GM23338 (cell line): ENCODE results near the gene FGA. TPM values are rescaled to one million over a fixed set of nuclear protein-coding genes. Genes with fewer than 3 reads are reported as not detected.

ENCODE experiments used
- ATAC-seq: fragments of 200-7000 bp; cut with Tn5 transposase; 3 replicates; pipeline ENCODE4 v1.9.1; 2020
- DNase-seq: peaks from one replicate; pipeline ENCODE4 v3.0.0-alpha.2; 2015; ENCODE audit warnings: low spot score
- H2AFZ ChIP-seq: fragments of 200-600 bp; sonication (generic); 2 replicates; pipeline ENCODE4 v1.8.0; 2016; ENCODE audit warnings: antibody characterized with exemption, mild to moderate bottlenecking, moderate library complexity
- H3F3A ChIP-seq: fragments of 200-600 bp; sonication (generic); replicated peaks from 2 replicates; pipeline ENCODE4 v1.8.0; 2017; ENCODE audit warnings: antibody characterized with exemption, mixed run types, low read depth
- H3K27ac ChIP-seq: fragments of 200-600 bp; sonication (generic); 2 replicates; pipeline ENCODE4 v1.6.1; 2016; ENCODE audit warnings: low read depth
- H3K27me3 ChIP-seq: fragments of 200-600 bp; sonication (generic); 2 replicates; pipeline ENCODE4 v1.8.0; 2016; ENCODE audit warnings: mild to moderate bottlenecking, mixed run types, moderate library complexity; ENCODE audit not compliant: insufficient read depth
- H3K36me3 ChIP-seq: fragments of 200-600 bp; sonication (generic); 2 replicates; pipeline ENCODE4 v1.8.0; 2016; ENCODE audit warnings: mild to moderate bottlenecking; ENCODE audit not compliant: insufficient read depth
- H3K4me1 ChIP-seq: fragments of 200-600 bp; sonication (generic); 2 replicates; pipeline ENCODE4 v1.8.0; 2016; ENCODE audit warnings: mild to moderate bottlenecking, moderate library complexity; ENCODE audit not compliant: insufficient read depth
- H3K4me2 ChIP-seq: fragments of 200-600 bp; sonication (generic); 2 replicates; pipeline ENCODE4 v1.7.1; 2017; ENCODE audit warnings: mixed run types
- H3K4me3 ChIP-seq: fragments of 200-600 bp; sonication (generic); 2 replicates; pipeline ENCODE4 v1.6.1; 2016; ENCODE audit warnings: mixed run types
- H3K79me2 ChIP-seq: fragments of 200-600 bp; sonication (generic); replicated peaks from 2 replicates; pipeline ENCODE4 v1.8.0; 2017; ENCODE audit warnings: mild to moderate bottlenecking; ENCODE audit not compliant: insufficient read depth
- H3K9me2 ChIP-seq: fragments of 200-600 bp; sonication (generic); 2 replicates; pipeline ENCODE4 v1.8.0; 2017; ENCODE audit not compliant: insufficient read depth
- H4K20me1 ChIP-seq: fragments of 200-600 bp; sonication (generic); replicated peaks from 2 replicates; pipeline ENCODE4 v1.8.0; 2017; ENCODE audit warnings: mild to moderate bottlenecking; ENCODE audit not compliant: insufficient read depth
- H3K27ac Mint-ChIP-seq: 2 replicates; pipeline ENCODE4 v1.8.0; 2020; ENCODE audit warnings: inconsistent platforms, mild to moderate bottlenecking, moderate library complexity, mixed read lengths
- H3K27me3 Mint-ChIP-seq: 3 replicates; pipeline ENCODE4 v1.8.0; 2022; ENCODE audit warnings: low read depth, mild to moderate bottlenecking, moderate library complexity, mixed read lengths, inconsistent platforms; ENCODE audit not compliant: insufficient read depth, poor library complexity
- H3K36me3 Mint-ChIP-seq: 3 replicates; pipeline ENCODE4 v1.8.0; 2021; ENCODE audit warnings: low read depth, mild to moderate bottlenecking, inconsistent platforms, moderate library complexity, mixed read lengths
- H3K4me1 Mint-ChIP-seq: 3 replicates; pipeline ENCODE4 v1.8.0; 2020; ENCODE audit warnings: mild to moderate bottlenecking, inconsistent platforms, mixed read lengths
- H3K4me3 Mint-ChIP-seq: 3 replicates; pipeline ENCODE4 v1.8.0; 2021; ENCODE audit warnings: moderate library complexity, mild to moderate bottlenecking, inconsistent platforms, mixed read lengths
- H3K9me3 Mint-ChIP-seq: 3 replicates; pipeline ENCODE4 v1.8.0; 2020; ENCODE audit warnings: moderate library complexity, mild to moderate bottlenecking, inconsistent platforms, mixed read lengths
- CREB1 ChIP-seq: fragments of 250-450 bp; sonication (Bioruptor Pico); IDR thresholded peaks from 2 replicates; pipeline ENCODE4 v1.5.0; 2020; ENCODE audit warnings: low read depth, mild to moderate bottlenecking, moderate library complexity
- EZH2 ChIP-seq: fragments of 200-600 bp; sonication (generic); IDR thresholded peaks from one replicate; pipeline ENCODE4 v1.8.0; 2017; ENCODE audit warnings: antibody characterized with exemption, mild to moderate bottlenecking, low read depth; ENCODE audit not compliant: unreplicated experiment
- JUNB ChIP-seq: IDR thresholded peaks from one replicate; pipeline ENCODE4 v1.6.1; 2016; ENCODE audit warnings: antibody characterized with exemption; ENCODE audit not compliant: unreplicated experiment
- POLR2AphosphoS5 ChIP-seq: IDR thresholded peaks from 2 replicates; pipeline ENCODE4 v1.6.1; 2016; ENCODE audit warnings: antibody characterized with exemption, low read depth
- ZNF114 ChIP-seq: fragments of 250-450 bp; sonication (Bioruptor Pico); IDR thresholded peaks from 2 replicates; pipeline ENCODE4 v1.5.0; 2020; ENCODE audit warnings: mild to moderate bottlenecking, moderate library complexity
- ZNF462 ChIP-seq: fragments of 250-450 bp; sonication (Bioruptor Pico); IDR thresholded peaks from 2 replicates; pipeline ENCODE4 v1.5.0; 2020; ENCODE audit warnings: mild to moderate bottlenecking, moderate library complexity
- polyA plus RNA-seq: library from polyadenylated mRNA; unstranded; fragments of >200 nt; fragmentation: Nextera tagmentation; extraction: Ambion mirVana; gene quantifications from 2 replicates; pipeline ENCODE4 v1.2.1, GENCODE V29; 2016
- total RNA-seq: library from RNA; depleted of rRNA; stranded (reverse); fragments of >200 nt; shearing (Covaris generic); gene quantifications from 2 replicates; pipeline ENCODE4 v1.2.3, GENCODE V29; 2014

The FGA gene
- total and polyA plus RNA-seq, 2 experiments from 2014 or later, result not detected

- TF ChIP-seq ZNF462 (CRISPR knock-in tag) (no peak), CREB1 (CRISPR knock-in tag) (no peak)
Measured at GRCh38 chr4:154617820-154618317, 27.3 kb upstream of the FGA start (continued).

DNA sequence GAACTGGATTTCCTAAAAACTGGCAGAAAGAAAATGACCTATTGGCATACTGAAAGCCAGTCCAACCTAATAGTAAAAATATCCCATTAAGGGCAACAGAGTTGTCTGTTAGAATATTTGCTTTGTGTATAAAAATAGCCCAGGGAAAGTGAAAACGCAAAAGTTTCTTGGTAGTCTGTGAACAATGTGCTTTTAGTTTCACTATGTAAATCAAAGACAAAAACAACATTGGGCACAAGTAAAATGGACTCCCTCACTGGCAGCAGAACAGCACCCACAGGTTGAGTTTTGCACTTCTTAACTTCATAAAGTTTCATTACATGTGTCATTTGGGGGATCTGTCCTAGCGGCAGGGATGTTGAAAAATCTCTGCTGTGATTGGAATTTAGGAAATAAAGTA, 26.2 kb upstream of the FGA start:
- Histone ChIP-seq H3K4me1 (peaks cover 10% of the 10 kb centered on the region), H3K79me2 (no peaks in the 10 kb centered on the region), H3F3A (no peaks in the 10 kb centered on the region), H2AFZ (peak overlapping the region; percentile 57; the same call in 1 of the 2 replicates), H3K36me3 (no peaks in the 10 kb centered on the region), H3K9me2 (no peaks in the 10 kb centered on the region), H3K4me2 (no peak overlapping the region), H3K27ac (no peak overlapping the region), H3K27me3 (no peaks in the 10 kb centered on the region), H4K20me1 (no peaks in the 10 kb centered on the region), H3K4me3 (no peak overlapping the region)
- Mint-ChIP-seq H3K27ac (no peak overlapping the region), H3K36me3 (no peaks in the 10 kb centered on the region), H3K4me1 (peaks cover 15% of the 10 kb centered on the region; the same call in 2 of the 3 replicates), H3K9me3 (no peaks in the 10 kb centered on the region; the same call in 2 of the 3 replicates), H3K4me3 (no peak overlapping the region), H3K27me3 (no peaks in the 10 kb centered on the region)
- no peak for DNase-seq
- ATAC-seq, result no peak
- no peak for TF ChIP-seq ZNF462 (CRISPR knock-in tag)
- no peak for TF ChIP-seq ZNF114 (CRISPR knock-in tag)
- no peak for TF ChIP-seq EZH2
- no peak for TF ChIP-seq POLR2AphosphoS5
- no peak for TF ChIP-seq JUNB
